Measurements from ENCODE around the gene NCOA7. TPM values are rescaled to one million over a fixed set of nuclear protein-coding genes. Genes with fewer than 3 reads are reported as not detected.

The NCOA7 gene
- total RNA-seq, 2 donors from 2014 or later = 26.5 to 30.0 TPM

DNA sequence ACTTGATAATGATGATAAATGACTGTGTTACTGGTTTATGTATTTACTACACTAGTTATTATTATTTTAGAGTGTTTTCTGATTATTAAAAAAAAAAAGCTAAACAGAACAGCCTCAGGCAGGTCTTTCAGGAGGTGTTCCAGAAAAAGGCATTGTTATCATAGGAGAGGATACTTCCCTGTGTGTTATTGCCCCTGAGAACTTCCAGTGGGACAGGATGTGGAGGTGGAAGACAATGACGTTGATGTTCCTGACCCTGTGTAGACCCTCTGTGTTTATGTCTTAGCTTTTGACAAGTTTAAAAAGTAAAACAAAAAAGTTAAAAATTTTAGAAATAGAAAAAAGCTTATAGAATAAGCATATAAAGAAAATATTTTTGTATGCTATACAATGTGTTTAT is 49.1 kb downstream of the NCOA7 start:
- Histone ChIP-seq H3K36me3 (replicated peaks in 1 of 2; ENCODE audit: insufficient read depth in 1 of 2, low read depth in 2 of 2) (no peaks in the 10 kb centered on the region), H3K4me1 (peaks cover 10% of the 10 kb centered on the region), H3K27ac (no peak overlapping the region), H3K4me3 (no peak overlapping the region), H3K27me3 (no peaks in the 10 kb centered on the region), H3K9me3 (no peaks in the 10 kb centered on the region)
- DNase-seq (no peak), ATAC-seq (no peak)
- TF ChIP-seq POLR2A (IDR thresholded peaks at IDR 0.05) = no peak
- TF ChIP-seq, protein P1, sequence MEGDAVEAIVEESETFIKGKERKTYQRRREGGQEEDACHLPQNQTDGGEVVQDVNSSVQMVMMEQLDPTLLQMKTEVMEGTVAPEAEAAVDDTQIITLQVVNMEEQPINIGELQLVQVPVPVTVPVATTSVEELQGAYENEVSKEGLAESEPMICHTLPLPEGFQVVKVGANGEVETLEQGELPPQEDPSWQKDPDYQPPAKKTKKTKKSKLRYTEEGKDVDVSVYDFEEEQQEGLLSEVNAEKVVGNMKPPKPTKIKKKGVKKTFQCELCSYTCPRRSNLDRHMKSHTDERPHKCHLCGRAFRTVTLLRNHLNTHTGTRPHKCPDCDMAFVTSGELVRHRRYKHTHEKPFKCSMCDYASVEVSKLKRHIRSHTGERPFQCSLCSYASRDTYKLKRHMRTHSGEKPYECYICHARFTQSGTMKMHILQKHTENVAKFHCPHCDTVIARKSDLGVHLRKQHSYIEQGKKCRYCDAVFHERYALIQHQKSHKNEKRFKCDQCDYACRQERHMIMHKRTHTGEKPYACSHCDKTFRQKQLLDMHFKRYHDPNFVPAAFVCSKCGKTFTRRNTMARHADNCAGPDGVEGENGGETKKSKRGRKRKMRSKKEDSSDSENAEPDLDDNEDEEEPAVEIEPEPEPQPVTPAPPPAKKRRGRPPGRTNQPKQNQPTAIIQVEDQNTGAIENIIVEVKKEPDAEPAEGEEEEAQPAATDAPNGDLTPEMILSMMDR (IDR thresholded peaks at IDR 0.05) = no peak
- intact Hi-C loops (cut with DNase I) = no loop called here
- 75 to 77% methylated on average over 1 of the region's 1 CpG for WGBS, 2 donors

DNA sequence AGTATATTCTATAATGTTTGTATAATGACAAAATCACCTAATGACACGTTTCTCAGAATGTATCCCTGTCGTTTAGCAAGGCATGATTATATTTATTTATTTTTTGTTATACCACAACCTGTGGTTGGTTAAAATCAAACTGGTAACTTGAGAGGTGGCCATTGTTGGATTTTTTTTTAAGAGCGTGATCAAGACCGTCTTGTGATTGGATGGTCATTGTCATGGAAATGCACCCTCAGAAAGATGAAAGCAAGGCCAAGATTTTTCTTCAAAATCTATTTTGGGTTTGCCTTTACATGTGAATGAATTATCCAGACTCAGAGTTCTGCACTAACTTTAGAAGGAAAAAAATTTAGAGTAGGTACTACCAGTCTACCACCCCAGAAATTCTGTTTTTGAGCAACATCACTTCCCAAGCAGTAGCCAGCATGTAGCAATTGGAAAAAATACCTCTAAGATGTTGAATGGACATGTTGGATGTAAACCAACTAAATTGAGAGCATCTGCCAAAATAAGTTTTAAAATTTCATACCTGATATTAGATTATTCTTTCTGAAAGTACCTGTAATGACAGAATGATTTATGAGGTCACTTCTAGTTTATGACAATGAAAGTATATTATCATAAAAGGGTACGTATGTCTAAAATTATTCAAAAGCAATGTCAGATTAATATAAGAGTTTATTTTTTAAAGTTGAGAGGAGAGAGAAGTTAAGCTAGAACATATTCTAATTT is 50.8 kb downstream of the NCOA7 start:
- no peak for TF ChIP-seq POLR2A (IDR thresholded peaks at IDR 0.05)
- TF ChIP-seq, protein P1 (IDR thresholded peaks at IDR 0.05) = no peak
- Histone ChIP-seq H3K4me3 (no peak overlapping the region), H3K4me1 (peaks cover 18% of the 10 kb centered on the region), H3K9me3 (no peaks in the 10 kb centered on the region), H3K27me3 (no peaks in the 10 kb centered on the region), H3K36me3 (replicated peaks in 1 of 2; ENCODE audit: insufficient read depth in 1 of 2, low read depth in 2 of 2) (no peaks in the 10 kb centered on the region), H3K27ac (no peak overlapping the region)
- WGBS, 2 donors = 89 to 92% methylated on average over 5 of the region's 5 CpGs
- ATAC-seq (no peak), DNase-seq (no peak)
- intact Hi-C loops (cut with DNase I) = no loop called here

DNA sequence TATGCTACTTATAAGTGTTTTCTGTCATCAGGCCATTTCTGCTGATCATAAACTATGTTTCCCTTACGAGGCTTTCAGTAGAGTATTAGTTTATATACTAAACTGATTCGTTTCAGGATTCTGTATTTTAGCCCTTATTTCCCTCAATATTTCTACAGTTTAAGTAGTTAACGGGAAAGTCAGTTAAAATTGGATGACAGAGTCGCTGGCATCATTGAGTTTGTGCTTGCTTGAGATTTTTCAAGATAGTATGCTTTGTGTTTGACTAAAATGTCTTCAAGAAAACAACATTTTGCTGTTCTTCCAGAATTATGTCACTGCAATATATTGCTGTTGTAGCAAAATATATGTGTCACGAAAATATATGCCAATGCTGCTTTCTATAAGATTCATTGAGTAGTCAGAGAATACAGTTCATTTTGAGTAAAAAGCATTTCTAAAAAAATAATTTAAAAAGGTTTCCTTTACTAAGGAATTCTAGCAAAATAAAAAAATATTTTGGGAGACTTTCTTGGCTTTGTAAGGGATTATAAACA is 51.4 kb downstream of the NCOA7 start:
- Histone ChIP-seq H3K27ac (no peak overlapping the region), H3K4me3 (no peak overlapping the region), H3K4me1 (peaks cover 21% of the 10 kb centered on the region), H3K9me3 (no peaks in the 10 kb centered on the region), H3K36me3 (replicated peaks in 1 of 2; ENCODE audit: insufficient read depth in 1 of 2, low read depth in 2 of 2) (no peaks in the 10 kb centered on the region), H3K27me3 (no peaks in the 10 kb centered on the region)
- TF ChIP-seq, protein P1 (IDR thresholded peaks at IDR 0.05) = no peak
- no peak for TF ChIP-seq POLR2A (IDR thresholded peaks at IDR 0.05)
- 83 to 91% methylated on average over 5 of the region's 5 CpGs for whole genome bisulfite sequencing, 2 donors
- no peak for DNase-seq
- no peak for ATAC-seq
- intact Hi-C loops (cut with DNase I) = no loop called here

DNA sequence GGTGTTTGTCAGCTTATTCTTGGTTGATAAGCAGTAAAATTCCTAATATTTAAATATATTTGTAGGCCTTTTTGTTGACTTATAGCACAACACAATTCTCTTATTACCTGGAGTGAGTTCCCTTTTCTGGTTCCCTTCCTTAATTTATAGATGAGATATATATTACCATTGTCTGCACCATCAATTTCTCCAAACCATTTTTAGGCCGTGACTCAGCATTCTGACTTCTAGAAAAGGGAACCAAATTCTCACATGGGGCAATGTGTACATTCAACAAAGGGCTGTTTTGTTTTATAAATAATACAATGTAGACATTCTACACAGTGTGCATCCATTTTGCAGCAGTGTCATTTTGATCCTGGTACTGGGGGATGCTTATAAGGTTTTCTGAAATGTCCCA is 52.8 kb downstream of the NCOA7 start:
- H3K27ac ChIP-seq = no peak overlapping the region

More for the DNA sequence above, 52.8 kb downstream of the NCOA7 start:
- TF ChIP-seq POLR2A (IDR thresholded peaks at IDR 0.05) = no peak
- TF ChIP-seq, protein P1 (IDR thresholded peaks at IDR 0.05) = no peak
- intact Hi-C loops (cut with DNase I) = no loop called here
- Histone ChIP-seq H3K4me3 (no peak overlapping the region), H3K36me3 (replicated peaks in 1 of 2; ENCODE audit: insufficient read depth in 1 of 2, low read depth in 2 of 2) (no peaks in the 10 kb centered on the region), H3K4me1 (peaks cover 21% of the 10 kb centered on the region), H3K27me3 (no peaks in the 10 kb centered on the region), H3K9me3 (no peaks in the 10 kb centered on the region)
- no peak for DNase-seq
- no peak for ATAC-seq
- WGBS, 2 donors = 82 to 88% methylated on average over 1 of the region's 1 CpG
